Mucosa of rectum (tissue), 2 donors: ENCODE measurements around the gene ZNF804A.

Experiments
- H3K27ac ChIP-seq, 2 donors: one replicate each; pipeline ENCODE4 v1.7.0; 2013; ENCODE audit warnings: inconsistent platforms in 2 of 2, low read depth in 2 of 2, low read length in 2 of 2
- H3K27me3 ChIP-seq, 2 donors: one replicate each; pipeline ENCODE4 v1.7.0; 2013; ENCODE audit warnings: low read length in 2 of 2; ENCODE audit not compliant: control insufficient read depth in 2 of 2, insufficient read depth in 2 of 2
- H3K36me3 ChIP-seq, 2 donors: one replicate each; pipeline ENCODE4 v1.7.0; 2013; ENCODE audit warnings: low read length in 2 of 2; ENCODE audit not compliant: control insufficient read depth in 2 of 2, insufficient read depth in 2 of 2
- H3K4me1 ChIP-seq, 2 donors: one replicate each; pipeline ENCODE4 v1.7.0; 2013; ENCODE audit warnings: low read length in 2 of 2, mild to moderate bottlenecking in 1 of 2; ENCODE audit not compliant: control insufficient read depth in 2 of 2, insufficient read depth in 2 of 2
- H3K4me3 ChIP-seq, 2 donors: one replicate each; pipeline ENCODE4 v1.7.0; 2013; ENCODE audit warnings: low read length in 2 of 2
- H3K9ac ChIP-seq, 2 donors: one replicate each; pipeline ENCODE4 v1.7.0; 2013; ENCODE audit warnings: low read length in 2 of 2, low read depth in 1 of 2, mild to moderate bottlenecking in 1 of 2
- H3K9me3 ChIP-seq, 2 donors: one replicate each; pipeline ENCODE4 v1.7.0; 2013; ENCODE audit warnings: low read length in 2 of 2; ENCODE audit not compliant: control insufficient read depth in 2 of 2
- donor health status: healthy.
- donor health status: Normal muscosa, but diverticular disease.

ZNF804A gene

GRCh38 chr2:184780944-184781343 lies 182.6 kb downstream of the ZNF804A start:
- no peaks in the 10 kb centered on the region for H3K36me3 ChIP-seq
- H3K9ac ChIP-seq: no peak overlapping the region
- no peaks in the 10 kb centered on the region for H3K4me1 ChIP-seq
- H3K27ac ChIP-seq: no peak overlapping the region
- no peak overlapping the region for H3K4me3 ChIP-seq
- no peaks in the 10 kb centered on the region for H3K9me3 ChIP-seq
- no peaks in the 10 kb centered on the region for H3K27me3 ChIP-seq

GRCh38 chr2:184783576-184783975 lies 185.2 kb downstream of the ZNF804A start:
- H3K36me3 ChIP-seq: no peaks in the 10 kb centered on the region
- H3K27me3 ChIP-seq: no peaks in the 10 kb centered on the region
- no peak overlapping the region for H3K9ac ChIP-seq
- H3K27ac ChIP-seq: no peak overlapping the region
- no peaks in the 10 kb centered on the region for H3K9me3 ChIP-seq
- H3K4me3 ChIP-seq: no peak overlapping the region
- no peaks in the 10 kb centered on the region for H3K4me1 ChIP-seq

GRCh38 chr2:184793176-184793575 lies 194.8 kb downstream of the ZNF804A start:
- Histone ChIP-seq H3K27ac (no peak overlapping the region), H3K9ac (no peak overlapping the region), H3K4me1 (no peaks in the 10 kb centered on the region), H3K9me3 (no peaks in the 10 kb centered on the region), H3K36me3 (no peaks in the 10 kb centered on the region), H3K4me3 (no peak overlapping the region), H3K27me3 (no peaks in the 10 kb centered on the region)

DNA sequence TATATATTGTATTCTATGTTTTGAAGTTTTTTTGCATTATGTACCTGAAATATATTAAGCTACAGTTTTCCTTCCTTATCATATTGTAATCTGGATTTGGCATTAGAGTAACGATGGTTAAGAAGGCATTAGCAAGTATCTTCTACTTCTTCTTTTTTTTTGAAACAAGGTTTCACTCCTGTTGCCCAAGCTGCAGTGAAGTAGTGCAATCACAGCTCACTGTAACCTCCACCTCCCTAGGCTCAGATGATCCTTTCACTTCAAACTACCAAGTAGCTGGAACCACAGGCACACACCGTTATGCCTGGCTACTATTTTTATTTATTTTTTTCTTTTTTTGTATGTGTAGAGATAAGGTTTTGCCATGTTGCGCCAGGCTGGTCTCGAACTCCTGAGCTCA lies 201.1 kb downstream of the ZNF804A start:
- H3K27me3 ChIP-seq: no peaks in the 10 kb centered on the region
- no peak overlapping the region for H3K4me3 ChIP-seq
- no peaks in the 10 kb centered on the region for H3K4me1 ChIP-seq
- H3K36me3 ChIP-seq: no peaks in the 10 kb centered on the region
- no peaks in the 10 kb centered on the region for H3K9me3 ChIP-seq
- H3K27ac ChIP-seq: no peak overlapping the region
- H3K9ac ChIP-seq: no peak overlapping the region

DNA sequence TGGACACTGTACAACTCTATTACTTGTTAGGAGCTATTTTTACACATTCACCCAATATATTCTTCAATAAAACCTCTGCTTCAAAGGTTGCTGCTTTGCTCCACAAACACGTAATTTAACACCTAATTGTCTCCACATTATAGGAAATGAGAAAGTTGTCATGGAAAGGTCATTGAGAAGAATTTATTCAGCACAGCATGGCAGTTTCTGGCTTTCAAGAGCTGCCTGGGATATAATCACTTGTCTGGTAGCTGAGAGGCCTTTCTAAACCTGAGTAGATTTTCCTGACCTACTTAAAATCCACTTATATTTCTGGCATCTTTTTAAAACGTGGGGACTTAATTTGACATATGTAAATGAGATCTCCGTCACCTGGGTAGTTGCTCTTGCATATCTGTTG lies 216.1 kb downstream of the ZNF804A start:
- Histone ChIP-seq H3K4me1 (no peaks in the 10 kb centered on the region), H3K27me3 (no peaks in the 10 kb centered on the region), H3K27ac (no peak overlapping the region), H3K9ac (no peak overlapping the region), H3K36me3 (no peaks in the 10 kb centered on the region), H3K4me3 (no peak overlapping the region), H3K9me3 (no peaks in the 10 kb centered on the region)

GRCh38 chr2:184815824-184816223 lies 217.5 kb downstream of the ZNF804A start:
- no peak overlapping the region for H3K4me3 ChIP-seq
- H3K9me3 ChIP-seq: no peaks in the 10 kb centered on the region
- H3K36me3 ChIP-seq: no peaks in the 10 kb centered on the region
- H3K27me3 ChIP-seq: no peaks in the 10 kb centered on the region
- no peaks in the 10 kb centered on the region for H3K4me1 ChIP-seq
- no peak overlapping the region for H3K9ac ChIP-seq
- no peak overlapping the region for H3K27ac ChIP-seq

DNA sequence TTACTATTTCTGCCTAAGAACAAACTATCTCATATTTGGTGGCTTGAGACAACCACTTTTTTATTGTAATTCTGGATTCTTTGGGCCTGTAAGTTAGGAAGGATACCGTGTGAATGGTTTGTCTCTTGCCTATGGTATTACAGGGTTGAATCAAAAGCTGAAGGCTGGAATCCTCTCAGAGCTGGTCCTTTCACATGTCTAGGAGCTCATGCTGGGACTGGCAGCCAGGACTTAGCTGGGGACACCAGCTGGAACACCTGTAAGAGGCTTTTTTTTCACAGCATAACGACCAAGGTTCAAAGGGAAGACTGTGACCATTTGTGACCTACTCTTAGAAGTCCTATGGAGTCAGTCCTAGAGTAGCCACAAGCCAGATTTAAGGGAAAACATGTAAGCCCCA lies 226.3 kb downstream of the ZNF804A start:
- Histone ChIP-seq H3K27me3 (no peaks in the 10 kb centered on the region), H3K4me1 (no peaks in the 10 kb centered on the region), H3K4me3 (no peak overlapping the region), H3K9me3 (no peaks in the 10 kb centered on the region), H3K27ac (no peak overlapping the region), H3K9ac (no peak overlapping the region), H3K36me3 (no peaks in the 10 kb centered on the region)

DNA sequence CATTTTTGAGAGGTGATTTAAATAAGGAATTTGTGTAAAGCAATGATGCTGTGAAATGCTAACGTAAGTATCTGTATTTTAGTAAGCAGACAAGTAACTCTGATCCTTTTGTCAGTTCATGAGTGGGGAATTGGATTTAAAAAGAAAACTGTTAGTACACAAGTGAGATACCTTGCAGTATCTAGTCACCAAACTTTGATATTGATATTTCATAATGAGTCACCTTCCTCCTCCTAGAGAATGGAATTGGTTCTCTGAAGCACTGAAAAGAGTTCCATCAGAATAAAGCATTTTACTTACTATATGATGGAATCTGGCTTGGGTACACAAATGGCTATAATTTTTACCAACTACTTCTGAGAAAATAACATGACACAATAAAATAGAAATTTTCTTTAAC lies 232.2 kb downstream of the ZNF804A start:
- Histone ChIP-seq H3K27ac (no peak overlapping the region), H3K4me1 (no peaks in the 10 kb centered on the region), H3K4me3 (no peak overlapping the region), H3K9me3 (no peaks in the 10 kb centered on the region), H3K27me3 (no peaks in the 10 kb centered on the region), H3K36me3 (no peaks in the 10 kb centered on the region), H3K9ac (no peak overlapping the region)

- no peak overlapping the region for H3K9ac ChIP-seq
- H3K4me1 ChIP-seq: no peaks in the 10 kb centered on the region
- H3K4me3 ChIP-seq: no peak overlapping the region
- no peaks in the 10 kb centered on the region for H3K9me3 ChIP-seq
- H3K27ac ChIP-seq: no peak overlapping the region
- no peaks in the 10 kb centered on the region for H3K36me3 ChIP-seq
- H3K27me3 ChIP-seq: no peaks in the 10 kb centered on the region
Measured at GRCh38 chr2:184834699-184835397, 236.5 kb downstream of the ZNF804A start.

GRCh38 chr2:184835398-184835715 lies 237.0 kb downstream of the ZNF804A start:
- H3K9ac ChIP-seq: no peak overlapping the region
- H3K4me1 ChIP-seq: no peaks in the 10 kb centered on the region
- H3K36me3 ChIP-seq: no peaks in the 10 kb centered on the region
- no peak overlapping the region for H3K27ac ChIP-seq
- no peak overlapping the region for H3K4me3 ChIP-seq
- H3K27me3 ChIP-seq: no peaks in the 10 kb centered on the region
- no peaks in the 10 kb centered on the region for H3K9me3 ChIP-seq

DNA sequence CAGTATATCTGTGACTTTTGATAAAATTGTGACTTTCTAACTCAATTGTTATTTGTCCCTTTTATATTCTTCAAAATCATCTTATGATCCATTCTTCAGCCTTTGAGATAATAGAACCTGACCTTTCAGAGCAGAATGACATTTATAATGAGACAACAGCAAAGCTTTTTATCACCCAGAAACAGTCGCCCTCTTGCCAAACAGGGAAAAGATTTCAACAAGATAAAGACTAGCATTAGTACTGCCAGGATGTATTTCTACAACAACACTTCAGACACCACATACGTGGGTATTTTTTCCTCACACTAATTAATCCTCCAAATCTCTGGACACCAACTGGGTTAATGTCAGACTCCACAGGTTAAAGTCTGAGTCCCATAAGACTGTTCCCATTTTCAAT lies 249.0 kb downstream of the ZNF804A start:
- no peaks in the 10 kb centered on the region for H3K36me3 ChIP-seq
- H3K4me1 ChIP-seq: no peaks in the 10 kb centered on the region
- H3K4me3 ChIP-seq: no peak overlapping the region
- H3K9ac ChIP-seq: no peak overlapping the region
- no peaks in the 10 kb centered on the region for H3K27me3 ChIP-seq
- no peaks in the 10 kb centered on the region for H3K9me3 ChIP-seq
- H3K27ac ChIP-seq: no peak overlapping the region
